Epidermal melanocyte (primary cell): Measurements from ENCODE around the gene PDGFB.

Source experiments
- DNase-seq: peaks from one replicate; pipeline ENCODE4 v3.0.0; 2011; ENCODE audit warnings: low spot score; ENCODE audit not compliant: insufficient read length

Gene PDGFB

GRCh38 chr22:39176714-39177455 is 67.9 kb downstream of the PDGFB start:
- DNase-seq: no peak

- peak; percentile 60 for DNase-seq
These were observed 68.6 kb downstream of the PDGFB start for GRCh38 chr22:39176143-39176713.

- DNase-seq: no peak
These were observed 69.2 kb downstream of the PDGFB start for GRCh38 chr22:39175353-39176142.

- no peak for DNase-seq
These were observed 70.1 kb downstream of the PDGFB start for GRCh38 chr22:39174498-39175352.

GRCh38 chr22:39173787-39174497 is 70.8 kb downstream of the PDGFB start:
- no peak for DNase-seq
